ENCODE results near the gene BMP7.
"Not testable (repeated sequence)": the region's sequence is repeated elsewhere in the genome, so short reads cannot be mapped to it uniquely, and the experiment has no call there.

The BMP7 gene

DNA sequence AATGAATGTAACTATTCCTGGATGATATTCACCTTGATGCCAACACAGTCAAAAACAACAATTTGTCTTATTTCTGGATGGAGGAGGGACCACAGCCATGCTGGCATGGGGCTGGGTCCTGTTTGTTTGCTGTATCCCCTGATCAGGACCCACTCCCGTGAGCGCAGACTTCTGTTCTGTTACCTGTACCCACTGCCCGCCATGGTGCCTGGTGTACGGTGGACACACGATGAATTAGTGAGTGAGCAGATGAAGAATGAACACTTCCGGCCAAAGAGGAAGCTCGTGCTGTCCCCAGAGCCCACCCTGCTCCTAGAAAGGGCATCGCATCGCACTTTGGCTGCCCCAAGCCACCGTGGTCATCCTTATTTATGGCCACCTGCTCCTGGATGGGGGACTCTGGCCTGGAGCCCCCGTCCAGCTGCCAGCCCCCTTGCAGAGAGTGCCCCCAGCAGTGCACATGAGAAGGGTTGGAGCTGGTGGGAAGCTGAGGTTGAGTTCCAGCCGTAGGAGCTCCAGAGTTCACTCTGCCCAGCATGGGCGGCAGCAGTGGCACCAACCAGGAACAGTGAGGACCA lies 100.9 kb downstream of the BMP7 start:
- no peak for DNase-seq

DNA sequence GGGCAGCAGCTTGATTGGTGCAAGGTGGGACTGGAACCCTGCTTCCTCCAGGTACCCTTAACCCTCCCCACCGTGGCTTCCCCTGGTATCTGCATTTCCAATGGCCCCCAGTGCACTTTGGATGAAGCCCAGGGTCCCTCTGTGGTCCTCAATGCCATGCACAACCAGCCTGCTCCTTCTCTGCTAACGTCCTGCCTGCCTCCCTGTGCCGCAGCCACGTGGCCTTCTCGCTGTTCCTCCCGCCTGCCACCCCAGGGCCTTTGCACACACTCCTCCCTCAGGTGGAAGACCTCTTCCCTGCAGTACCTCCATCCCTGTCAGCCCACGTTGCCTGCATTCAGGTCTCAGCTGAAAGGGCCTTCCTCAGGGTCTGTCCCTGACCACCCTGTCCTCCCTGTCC lies 101.6 kb downstream of the BMP7 start:
- no peak for DNase-seq

DNA sequence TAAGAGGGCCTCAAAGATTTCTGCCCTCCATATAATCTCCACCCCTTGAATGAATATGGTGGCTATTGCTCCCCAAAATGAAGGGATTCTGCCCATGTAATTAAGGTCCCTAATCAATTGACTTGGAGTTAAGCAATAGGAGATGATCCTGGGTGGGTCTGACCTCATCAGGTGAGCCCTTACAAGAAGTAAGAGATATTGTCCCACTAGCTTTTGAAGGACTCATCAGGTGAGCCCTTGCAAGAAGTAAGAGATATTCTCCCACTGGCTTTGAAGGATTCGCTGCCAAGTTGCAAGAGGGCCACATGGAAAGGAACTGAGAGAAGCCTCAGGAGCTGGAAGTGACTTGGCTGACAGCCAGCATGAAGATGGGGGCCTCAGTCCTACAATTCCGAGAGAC lies 103.4 kb downstream of the BMP7 start:
- DNase-seq = no peak

DNA sequence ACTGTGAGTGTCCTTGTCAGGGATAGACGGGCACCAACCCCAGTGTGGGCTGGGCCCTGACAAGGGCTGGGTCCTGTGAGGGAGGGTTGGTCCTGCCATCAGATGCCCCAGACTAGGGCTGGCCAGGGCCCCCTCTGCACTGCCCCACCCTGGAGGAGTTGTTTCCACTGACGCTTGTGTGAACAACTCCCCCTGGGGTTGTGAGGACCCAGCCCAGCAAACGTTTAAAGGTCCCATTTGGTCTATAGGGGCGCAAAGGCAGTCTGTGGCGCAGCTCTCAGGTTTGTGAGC lies 104.1 kb downstream of the BMP7 start:
- no peak for DNase-seq

DNA sequence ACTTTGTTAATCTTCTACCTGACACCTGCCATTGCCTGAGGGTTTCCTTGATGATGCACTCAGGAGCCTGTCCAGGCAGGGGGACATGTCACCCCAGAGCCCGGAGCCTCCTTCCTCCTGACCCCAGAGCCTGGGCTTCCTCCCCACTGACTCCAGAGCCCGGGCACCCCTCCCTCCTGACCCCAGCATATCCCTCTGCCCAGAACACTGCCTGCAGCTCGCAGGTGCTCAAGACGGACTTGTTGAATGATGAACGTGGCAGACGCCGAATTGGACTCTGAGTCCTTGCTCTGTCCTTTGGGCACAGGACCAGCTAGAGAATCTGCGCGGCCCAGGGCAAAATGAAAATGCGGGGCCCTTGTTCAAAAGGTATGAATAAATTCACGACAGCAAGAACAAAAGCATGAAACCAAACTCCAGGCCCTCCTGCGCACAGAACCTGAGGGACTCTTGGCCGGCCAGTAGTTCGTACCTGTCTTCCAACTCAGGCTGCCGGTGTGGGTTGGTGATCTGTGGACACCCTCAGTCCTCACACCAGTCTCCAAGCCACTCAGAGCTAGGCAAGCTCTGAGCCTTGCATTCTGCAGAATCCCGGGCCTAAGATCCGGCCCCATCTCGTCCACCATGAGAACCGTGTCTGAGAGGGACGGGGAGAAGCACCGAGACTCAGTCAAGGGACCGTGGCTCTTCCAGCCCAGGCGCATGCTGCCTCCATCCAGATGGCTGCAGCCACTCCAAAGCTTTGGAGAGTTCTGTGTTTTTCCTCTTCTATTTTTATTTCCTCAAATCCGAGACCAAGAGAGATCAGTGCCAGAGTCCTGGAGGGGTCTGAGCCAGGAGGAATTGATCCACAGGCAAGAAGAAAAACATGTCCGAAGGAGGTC lies 104.7 kb downstream of the BMP7 start:
- DNase-seq = no peak

GRCh38 chr20:57160985-57161384 lies 105.5 kb downstream of the BMP7 start:
- DNase-seq = no peak

- DNase-seq = no peak
These were observed 106.4 kb downstream of the BMP7 start for GRCh38 chr20:57159945-57160610.

DNA sequence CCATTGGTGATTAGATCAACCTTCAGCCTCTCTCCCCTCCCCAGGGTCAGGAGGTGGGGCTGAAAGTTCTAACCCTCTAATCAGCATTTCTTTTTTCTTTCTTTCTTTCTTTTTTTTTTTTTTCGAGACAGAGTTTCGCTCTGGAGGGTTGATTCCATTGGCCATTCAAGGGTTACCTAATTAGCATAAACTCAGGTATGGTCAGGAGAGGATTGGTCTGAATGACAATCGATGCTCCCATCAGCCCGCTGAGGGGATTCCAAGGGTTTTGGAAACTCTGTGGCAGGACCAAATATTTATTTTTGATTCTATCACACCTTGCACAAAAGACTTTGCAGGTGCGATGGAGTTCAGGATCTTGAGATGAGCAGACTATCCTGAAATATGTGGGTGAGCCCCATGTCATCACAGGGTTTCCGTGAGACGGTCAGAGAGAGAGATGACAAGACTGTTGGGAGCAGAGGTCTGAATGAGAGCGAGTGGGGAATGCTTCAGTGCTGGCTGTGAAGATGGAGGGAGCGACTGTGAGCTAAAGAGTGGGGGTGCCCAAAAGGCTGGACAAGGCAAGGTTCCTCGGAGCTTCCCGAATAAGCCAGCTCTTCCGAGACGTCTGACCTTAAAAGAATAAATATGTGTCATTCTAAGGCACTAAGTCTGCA lies 107.1 kb downstream of the BMP7 start:
- no peak for DNase-seq

GRCh38 chr20:57158474-57158873 lies 108.0 kb downstream of the BMP7 start:
- no peak for DNase-seq

- DNase-seq = not testable (repeated sequence)
These were observed 108.7 kb downstream of the BMP7 start for GRCh38 chr20:57157787-57158186.

- no peak for DNase-seq
These were observed 109.2 kb downstream of the BMP7 start for GRCh38 chr20:57157106-57157691.

- DNase-seq = no peak
These were observed 110.3 kb downstream of the BMP7 start for GRCh38 chr20:57156011-57156729.

DNA sequence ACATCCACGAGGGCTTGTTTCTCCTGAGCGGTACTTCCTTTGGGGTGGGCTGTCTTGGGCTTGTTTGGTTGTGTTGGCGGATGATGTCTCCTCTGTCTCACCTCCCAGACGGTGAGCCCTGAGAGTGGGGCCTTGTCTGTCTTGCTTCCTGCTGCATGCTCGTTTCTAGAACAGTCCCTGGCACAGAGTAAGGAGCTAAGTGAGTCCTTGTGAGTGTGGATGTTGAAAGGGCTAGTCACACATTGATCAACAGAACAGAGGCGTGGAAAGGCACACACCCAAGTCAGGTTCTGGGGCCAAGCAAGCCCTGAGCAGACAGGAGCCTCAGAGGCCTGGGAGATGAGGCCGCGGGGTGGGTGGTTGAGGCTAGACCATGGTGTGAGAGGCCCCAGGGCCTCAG lies 111.0 kb downstream of the BMP7 start:
- DNase-seq = no peak

DNA sequence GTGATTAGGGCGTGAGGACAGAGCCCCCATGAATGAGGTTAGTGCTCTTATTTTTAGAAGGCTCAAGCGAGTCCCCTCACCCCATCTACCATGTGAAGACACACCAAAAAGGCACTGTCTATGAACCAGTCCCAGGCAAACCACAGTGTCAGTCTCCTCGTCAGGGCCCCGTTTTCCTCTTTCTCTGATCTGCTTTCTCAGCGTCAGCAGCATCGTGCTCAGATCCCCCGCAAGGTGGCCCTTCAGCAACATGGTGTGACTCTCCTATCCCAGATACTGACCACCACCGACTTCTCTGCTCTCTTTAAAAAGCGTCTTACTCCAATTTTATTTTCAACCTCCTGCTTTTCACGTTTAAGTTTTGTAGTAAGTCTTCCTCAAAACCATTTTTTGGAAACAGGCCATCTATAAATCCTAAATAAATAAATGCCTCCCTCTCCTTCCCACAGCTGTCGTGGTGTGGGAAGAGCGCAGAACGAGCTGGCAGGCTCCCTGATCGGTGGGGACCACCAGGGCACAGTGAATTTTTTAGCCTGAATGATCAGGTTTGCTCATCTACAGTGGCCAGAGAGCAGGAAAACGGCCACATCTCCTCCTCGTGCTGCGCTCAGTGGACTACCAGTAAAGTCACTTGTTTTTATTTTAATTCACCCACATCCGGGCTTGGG lies 113.1 kb downstream of the BMP7 start:
- DNase-seq = no peak

- DNase-seq = no peak
These were observed 113.9 kb downstream of the BMP7 start for GRCh38 chr20:57152557-57152956.

DNA sequence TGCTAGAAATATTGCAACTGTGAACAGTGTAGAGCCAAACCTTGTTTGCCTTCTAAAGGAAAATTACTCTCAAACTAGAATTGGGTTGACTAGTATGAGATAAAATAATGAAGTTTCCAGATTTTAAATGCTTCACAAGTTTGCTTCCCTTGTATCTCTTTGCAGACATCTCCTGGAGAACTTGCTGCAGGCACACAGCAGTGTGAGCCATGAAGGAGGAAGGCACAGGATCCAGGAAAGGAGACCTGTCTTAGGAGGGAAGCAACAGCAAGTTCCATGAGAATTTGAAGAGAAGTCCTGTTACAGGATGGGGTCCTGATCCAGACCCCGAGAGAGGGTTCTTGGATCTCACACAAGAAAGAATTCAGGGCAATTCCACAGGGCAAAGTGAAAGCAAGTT lies 115.9 kb downstream of the BMP7 start:
- no peak for DNase-seq

DNA sequence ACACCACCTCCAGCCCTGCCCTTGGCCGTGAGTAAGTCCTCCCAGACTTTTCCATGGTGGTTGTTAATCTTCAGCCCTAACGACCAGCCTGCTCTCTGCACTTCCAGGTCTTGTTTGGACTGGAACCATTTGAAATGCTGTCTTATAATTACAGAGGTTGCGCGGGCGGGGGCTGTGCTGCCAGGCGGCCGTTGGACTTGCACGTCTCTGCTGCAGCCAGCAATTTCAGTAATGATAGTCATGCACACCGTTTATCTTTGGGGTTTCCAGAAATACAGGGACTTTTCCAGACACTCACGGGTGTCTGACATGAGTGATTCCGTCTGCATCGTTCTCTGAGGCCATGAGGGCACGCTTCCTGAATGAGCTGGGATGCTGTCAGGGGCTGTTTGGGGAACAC lies 118.2 kb downstream of the BMP7 start:
- DNase-seq = no peak

GRCh38 chr20:57147185-57147584 lies 119.3 kb downstream of the BMP7 start:
- DNase-seq = no peak

DNA sequence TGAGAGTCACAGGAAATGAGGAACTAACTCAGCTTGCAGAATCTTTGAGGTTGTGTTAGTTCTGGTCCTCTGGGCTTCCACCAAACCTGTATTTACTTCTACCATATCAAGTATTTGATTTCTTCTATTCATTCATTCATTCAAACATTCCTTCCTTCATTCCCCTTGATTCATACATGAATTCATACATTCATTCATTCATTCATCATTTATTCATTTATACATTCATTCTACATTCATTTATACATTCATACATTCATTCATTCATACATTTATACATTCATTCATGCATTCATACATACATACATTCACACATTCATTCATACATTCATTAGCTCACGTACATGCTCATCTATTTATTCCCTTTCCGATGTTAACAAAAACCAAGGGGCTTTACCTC lies 120.3 kb downstream of the BMP7 start:
- no peak for DNase-seq

GRCh38 chr20:57145089-57145631 lies 121.3 kb downstream of the BMP7 start:
- no peak for DNase-seq

DNA sequence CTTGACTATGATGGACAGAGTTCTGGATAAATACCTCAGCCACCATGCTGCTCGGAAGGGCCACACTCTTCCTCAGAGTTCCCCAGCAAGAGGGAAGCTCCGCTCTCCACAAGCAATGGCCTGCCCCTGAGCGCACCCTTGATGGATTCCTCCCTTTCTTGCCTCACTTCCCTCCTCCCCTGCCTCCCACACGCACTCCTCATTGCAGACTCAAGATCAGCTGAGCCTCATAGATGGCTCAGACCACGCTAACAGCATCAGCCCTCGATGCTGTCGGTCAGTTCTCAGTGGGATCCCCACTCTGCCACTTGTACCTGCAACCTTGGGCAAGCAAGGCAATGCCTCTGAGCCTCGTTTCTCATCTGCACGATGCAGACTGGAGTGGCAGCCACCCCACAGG lies 123.3 kb downstream of the BMP7 start:
- no peak for DNase-seq

DNA sequence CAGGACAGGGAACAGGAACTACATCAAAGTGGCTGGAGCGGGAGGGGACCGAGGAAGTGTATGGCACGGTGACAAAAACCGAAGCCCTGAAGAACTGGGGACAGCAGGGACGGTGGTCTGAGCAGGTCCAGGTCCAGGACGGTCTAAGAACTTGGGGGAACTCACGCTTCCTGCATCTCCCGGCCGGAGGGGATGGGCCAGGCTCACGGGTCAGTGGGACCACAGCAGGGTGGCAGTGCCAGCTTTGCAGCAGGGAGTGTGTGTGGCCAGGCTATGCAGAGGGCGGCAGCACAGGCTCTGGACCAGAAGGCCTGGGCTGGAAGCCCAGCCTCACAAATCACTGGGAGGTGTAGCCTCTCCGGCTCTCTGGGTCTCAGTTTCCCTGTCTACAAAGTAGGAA lies 123.8 kb downstream of the BMP7 start:
- DNase-seq = no peak
